ENCODE measurements around the gene CDA.

GRCh38 chr1:20643080-20643479, 54.2 kb downstream of the CDA start:
- TF ChIP-seq EZH2 (IDR thresholded peaks at IDR 0.05; ENCODE audit: borderline replicate concordance, low read depth, low read length, severe bottlenecking) (no peak), CTCF (IDR thresholded peaks at IDR 0.05; ENCODE audit: extremely low read depth in 1 of 2, insufficient read depth in 1 of 2, low read depth in 1 of 2, low read length in 2 of 2) (no peak), GATA2 (IDR thresholded peaks at IDR 0.05; ENCODE audit: insufficient read depth, insufficient read length, low read depth, low read length) (no peak), MAX (IDR thresholded peaks at IDR 0.05; ENCODE audit: insufficient read depth, insufficient read length) (no peak), POLR2A (IDR thresholded peaks at IDR 0.05; ENCODE audit: low read depth, low read length) (no peak), FOS (IDR thresholded peaks at IDR 0.05; ENCODE audit: borderline replicate concordance, insufficient read depth, low read length) (no peak), MYC (IDR thresholded peaks at IDR 0.05; ENCODE audit: low read depth, low read length) (no peak), POLR2AphosphoS5 (IDR thresholded peaks at IDR 0.05; ENCODE audit: insufficient read depth, low read depth, low read length) (no peak)
